ENCODE results near the gene GJB5.

GRCh38 chr1:34759503-34760357 lies 4.9 kb downstream of the GJB5 start, which contains the start of gene GJB4:
- TF ChIP-seq CTCF (conservative IDR thresholded peaks at IDR 0.05) (no peak), EZH2 (IDR thresholded peaks at IDR 0.05; ENCODE audit: low read depth) (no peak)
